ENCODE results near the gene DNMBP. TPM values are rescaled to one million over a fixed set of nuclear protein-coding genes. Genes with fewer than 3 reads are reported as not detected.
"Not testable (repeated sequence)": the region's sequence is repeated elsewhere in the genome, so short reads cannot be mapped to it uniquely, and the experiment has no call there.

The DNMBP gene
- total RNA-seq, 2 donors from 2014 or later, result 15.5 to 27.9 TPM

DNA sequence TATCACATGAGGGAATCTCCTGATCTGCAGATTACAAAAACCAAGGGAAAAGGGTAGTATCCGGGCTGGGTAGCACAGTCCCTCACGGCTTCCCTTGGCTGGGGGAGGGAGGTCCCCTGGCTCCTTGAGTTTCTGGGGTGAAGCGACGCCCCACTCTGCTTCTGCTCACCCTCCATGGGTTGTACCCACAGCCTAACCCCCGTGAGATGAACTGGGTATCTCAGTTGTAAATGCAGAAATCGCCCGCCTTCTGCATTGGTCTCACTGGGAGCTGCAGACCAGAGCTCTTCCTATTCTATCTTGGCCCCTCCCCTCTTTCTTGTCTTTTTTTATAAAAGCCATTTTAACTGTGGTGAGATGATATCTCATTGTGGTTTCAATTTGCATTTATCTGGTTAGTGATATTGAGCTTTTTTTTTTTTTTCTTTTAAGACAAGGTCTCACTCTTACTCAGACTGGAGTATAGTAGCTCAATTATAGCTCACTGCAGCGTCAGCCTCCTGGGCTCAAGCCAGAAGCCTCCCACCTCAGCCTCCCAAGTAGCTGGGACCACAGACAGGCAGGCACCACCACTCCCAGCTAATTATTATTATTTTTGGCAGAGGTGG is 139.5 kb downstream of the DNMBP start:
- 81% methylated on average over 8 of the region's 8 CpGs for WGBS
- no peak overlapping the region for H3K4me3 ChIP-seq
- H3K27ac ChIP-seq, result no peak overlapping the region
- no peak for TF ChIP-seq POLR2A (IDR thresholded peaks at IDR 0.05)
- TF ChIP-seq, protein P1, sequence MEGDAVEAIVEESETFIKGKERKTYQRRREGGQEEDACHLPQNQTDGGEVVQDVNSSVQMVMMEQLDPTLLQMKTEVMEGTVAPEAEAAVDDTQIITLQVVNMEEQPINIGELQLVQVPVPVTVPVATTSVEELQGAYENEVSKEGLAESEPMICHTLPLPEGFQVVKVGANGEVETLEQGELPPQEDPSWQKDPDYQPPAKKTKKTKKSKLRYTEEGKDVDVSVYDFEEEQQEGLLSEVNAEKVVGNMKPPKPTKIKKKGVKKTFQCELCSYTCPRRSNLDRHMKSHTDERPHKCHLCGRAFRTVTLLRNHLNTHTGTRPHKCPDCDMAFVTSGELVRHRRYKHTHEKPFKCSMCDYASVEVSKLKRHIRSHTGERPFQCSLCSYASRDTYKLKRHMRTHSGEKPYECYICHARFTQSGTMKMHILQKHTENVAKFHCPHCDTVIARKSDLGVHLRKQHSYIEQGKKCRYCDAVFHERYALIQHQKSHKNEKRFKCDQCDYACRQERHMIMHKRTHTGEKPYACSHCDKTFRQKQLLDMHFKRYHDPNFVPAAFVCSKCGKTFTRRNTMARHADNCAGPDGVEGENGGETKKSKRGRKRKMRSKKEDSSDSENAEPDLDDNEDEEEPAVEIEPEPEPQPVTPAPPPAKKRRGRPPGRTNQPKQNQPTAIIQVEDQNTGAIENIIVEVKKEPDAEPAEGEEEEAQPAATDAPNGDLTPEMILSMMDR (IDR thresholded peaks at IDR 0.05), result no peak
- no peak for DNase-seq (ENCODE audit: low spot score)
- no peaks in the 10 kb centered on the region for H3K27me3 ChIP-seq (replicated peaks; ENCODE audit: insufficient read depth)
- no peaks in the 10 kb centered on the region for H3K4me1 ChIP-seq (replicated peaks)
- no peaks in the 10 kb centered on the region for H3K36me3 ChIP-seq
- H3K9me3 ChIP-seq, result no peaks in the 10 kb centered on the region
- intact Hi-C loops (cut with DNase I), result no loop called here

GRCh38 chr10:99869581-99870122 is 140.1 kb downstream of the DNMBP start:
- intact Hi-C loops (cut with DNase I), result no loop called here
- Histone ChIP-seq H3K36me3 (no peaks in the 10 kb centered on the region), H3K9me3 (no peaks in the 10 kb centered on the region), H3K4me3 (no peak overlapping the region), H3K27me3 (replicated peaks; ENCODE audit: insufficient read depth) (no peaks in the 10 kb centered on the region), H3K4me1 (replicated peaks) (no peaks in the 10 kb centered on the region), H3K27ac (no peak overlapping the region)
- no peak for TF ChIP-seq POLR2A (IDR thresholded peaks at IDR 0.05)
- TF ChIP-seq, protein P1 (IDR thresholded peaks at IDR 0.05), result no peak
- TF ChIP-seq POLR2AphosphoS5 (IDR thresholded peaks at IDR 0.05), result no peak
- no peak for DNase-seq (ENCODE audit: low spot score)
- 78% methylated on average over 9 of the region's 9 CpGs for WGBS

- intact Hi-C loops (cut with DNase I), result not testable (repeated sequence)
Measured at GRCh38 chr10:99867250-99867649, 142.5 kb downstream of the DNMBP start.

GRCh38 chr10:99863535-99864240 is 146.1 kb downstream of the DNMBP start:
- H3K27ac ChIP-seq; H3K9me3 ChIP-seq; intact Hi-C loops (cut with DNase I); H3K4me3 ChIP-seq; H3K4me1 ChIP-seq (replicated peaks); H3K36me3 ChIP-seq; H3K27me3 ChIP-seq (replicated peaks; ENCODE audit: insufficient read depth); DNase-seq (ENCODE audit: low spot score): not testable (repeated sequence)
- 50% methylated on average over 9 of the region's 9 CpGs for WGBS

More at GRCh38 chr10:99867250-99867649, 142.5 kb downstream of the DNMBP start:
- not testable (repeated sequence) for H3K27ac ChIP-seq; DNase-seq (ENCODE audit: low spot score); H3K4me3 ChIP-seq; H3K36me3 ChIP-seq; H3K27me3 ChIP-seq (replicated peaks; ENCODE audit: insufficient read depth); H3K4me1 ChIP-seq (replicated peaks); H3K9me3 ChIP-seq
- 64% methylated on average over 3 of the region's 3 CpGs for WGBS

DNA sequence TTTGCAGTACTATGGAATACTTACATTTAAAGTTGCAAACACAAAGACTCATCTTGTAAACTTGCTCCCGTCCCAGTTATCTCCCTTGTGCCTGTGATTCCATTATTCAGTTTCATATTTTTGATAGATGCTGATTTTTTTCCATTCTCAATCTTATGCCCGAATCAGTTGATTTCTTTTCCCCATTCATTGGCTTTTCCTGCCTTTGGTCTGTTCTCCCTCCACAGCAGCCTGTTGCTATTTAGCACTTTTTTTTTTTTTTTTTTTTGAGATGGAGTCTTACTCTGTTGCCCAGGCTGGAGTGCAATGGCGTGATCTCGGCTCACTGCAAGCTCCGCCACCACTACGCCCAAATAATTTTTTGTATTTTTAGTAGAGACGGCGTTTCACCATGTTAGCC is 149.3 kb downstream of the DNMBP start:
- Histone ChIP-seq H3K4me3 (no peak overlapping the region), H3K36me3 (no peaks in the 10 kb centered on the region), H3K4me1 (replicated peaks) (no peaks in the 10 kb centered on the region), H3K27ac (no peak overlapping the region), H3K9me3 (no peaks in the 10 kb centered on the region), H3K27me3 (replicated peaks; ENCODE audit: insufficient read depth) (no peaks in the 10 kb centered on the region)
- DNase-seq (ENCODE audit: low spot score), result no peak
- no peak for TF ChIP-seq POLR2A (IDR thresholded peaks at IDR 0.05)
- intact Hi-C loops (cut with DNase I), result no loop called here
- 94% methylated on average over 8 of the region's 8 CpGs for WGBS

DNA sequence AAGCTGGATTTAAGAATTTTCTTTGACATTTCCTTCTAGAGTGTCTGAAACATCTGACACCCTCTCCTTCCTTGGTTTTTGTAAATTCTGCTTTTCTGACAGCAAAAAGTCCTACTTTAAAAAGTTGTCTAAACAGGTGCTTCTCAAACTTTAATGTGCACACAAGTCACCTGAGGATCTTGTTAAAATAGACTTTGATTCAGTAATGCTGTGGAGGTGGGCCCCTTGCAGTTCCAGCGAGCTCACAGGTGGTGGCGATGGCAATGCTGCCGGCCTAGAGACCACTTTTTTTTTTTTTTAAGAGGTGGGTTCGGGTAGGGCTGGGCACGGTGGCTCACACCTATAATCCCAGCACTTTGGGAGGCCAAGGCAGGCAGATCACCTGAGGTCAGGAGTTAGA is 150.2 kb downstream of the DNMBP start:
- Histone ChIP-seq H3K4me1 (replicated peaks) (no peaks in the 10 kb centered on the region), H3K4me3 (no peak overlapping the region), H3K27ac (no peak overlapping the region), H3K27me3 (replicated peaks; ENCODE audit: insufficient read depth) (no peaks in the 10 kb centered on the region), H3K36me3 (no peaks in the 10 kb centered on the region), H3K9me3 (no peaks in the 10 kb centered on the region)
- DNase-seq (ENCODE audit: low spot score), result no peak
- intact Hi-C loops (cut with DNase I), result no loop called here
- 55% methylated on average over 5 of the region's 5 CpGs for WGBS
- TF ChIP-seq, protein P1 (IDR thresholded peaks at IDR 0.05), result no peak
- TF ChIP-seq POLR2A (IDR thresholded peaks at IDR 0.05), result no peak
- no peak for TF ChIP-seq POLR2AphosphoS5 (IDR thresholded peaks at IDR 0.05)
